Retinal pigment epithelial cell (primary cell): Measurements from ENCODE around the gene HOXD11.

Experiments
- DNase-seq: peaks from one replicate; pipeline ENCODE4 v3.0.0-alpha.2; 2010; ENCODE audit warnings: low read depth
- H3K4me3 ChIP-seq: 2 replicates; pipeline ENCODE4 v1.5.1; 2011; ENCODE audit warnings: mild to moderate bottlenecking, low read length, control low read depth, moderate library complexity
- CTCF ChIP-seq: conservative IDR thresholded peaks from 2 replicates; pipeline ENCODE4 v1.5.1; 2011; ENCODE audit warnings: low read depth, low read length, control low read depth, inconsistent platforms

The HOXD11 gene

GRCh38 chr2:176096243-176096985 is 10.7 kb upstream of the HOXD11 start:
- no peak for TF ChIP-seq CTCF
- DNase-seq: no peak
- H3K4me3 ChIP-seq: no peak overlapping the region

- peak overlapping the region; percentile 37 for H3K4me3 ChIP-seq
- peak; percentile 85 for TF ChIP-seq CTCF
- DNase-seq: no peak
Measured at GRCh38 chr2:176096986-176097819, 9.9 kb upstream of the HOXD11 start.

- no peak overlapping the region for H3K4me3 ChIP-seq
- DNase-seq: no peak
- no peak for TF ChIP-seq CTCF
Measured at GRCh38 chr2:176097820-176098365, 9.2 kb upstream of the HOXD11 start.

DNA sequence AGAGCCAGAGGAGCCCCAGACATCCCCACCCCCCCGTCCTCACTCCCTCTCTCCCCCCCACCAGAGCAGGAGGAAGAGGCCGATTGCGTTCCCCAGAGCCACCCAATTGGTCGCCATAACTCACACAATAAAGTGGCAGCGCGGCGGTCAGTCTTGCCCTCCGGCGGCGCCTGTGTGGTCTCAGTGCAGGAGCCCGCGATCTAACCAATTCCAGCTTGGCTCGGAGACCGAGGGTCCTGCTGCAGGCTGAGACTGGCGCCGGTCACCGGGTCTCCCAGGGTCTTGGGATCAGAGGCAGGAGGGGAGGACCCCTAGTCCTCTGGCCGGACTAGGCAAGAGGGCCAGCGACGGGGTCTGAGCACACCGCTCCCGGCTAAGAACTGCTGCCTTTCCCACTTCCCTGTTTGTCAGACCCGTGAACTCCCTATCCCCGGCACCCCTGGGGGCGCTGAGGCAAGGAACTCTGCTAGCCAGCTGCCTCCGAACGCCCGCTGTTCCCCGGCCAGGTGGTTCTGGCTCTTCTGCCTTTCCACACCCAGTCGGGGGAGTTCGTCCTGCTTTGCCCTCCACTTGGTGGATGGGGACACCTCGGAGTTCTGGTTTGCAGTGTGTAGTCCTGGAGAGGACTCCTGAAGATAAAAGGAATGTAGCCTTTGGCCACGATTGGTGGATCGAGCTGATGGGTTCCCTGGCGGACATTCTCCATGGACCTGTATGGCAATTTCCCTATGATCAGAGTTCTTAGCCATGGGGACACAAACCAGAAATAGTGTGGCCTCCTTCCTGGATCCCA is 8.5 kb upstream of the HOXD11 start:
- DNase-seq: no peak
- TF ChIP-seq CTCF: no peak
- H3K4me3 ChIP-seq: no peak overlapping the region

GRCh38 chr2:176099159-176099727 is 7.8 kb upstream of the HOXD11 start:
- TF ChIP-seq CTCF: no peak
- DNase-seq: no peak
- no peak overlapping the region for H3K4me3 ChIP-seq

DNA sequence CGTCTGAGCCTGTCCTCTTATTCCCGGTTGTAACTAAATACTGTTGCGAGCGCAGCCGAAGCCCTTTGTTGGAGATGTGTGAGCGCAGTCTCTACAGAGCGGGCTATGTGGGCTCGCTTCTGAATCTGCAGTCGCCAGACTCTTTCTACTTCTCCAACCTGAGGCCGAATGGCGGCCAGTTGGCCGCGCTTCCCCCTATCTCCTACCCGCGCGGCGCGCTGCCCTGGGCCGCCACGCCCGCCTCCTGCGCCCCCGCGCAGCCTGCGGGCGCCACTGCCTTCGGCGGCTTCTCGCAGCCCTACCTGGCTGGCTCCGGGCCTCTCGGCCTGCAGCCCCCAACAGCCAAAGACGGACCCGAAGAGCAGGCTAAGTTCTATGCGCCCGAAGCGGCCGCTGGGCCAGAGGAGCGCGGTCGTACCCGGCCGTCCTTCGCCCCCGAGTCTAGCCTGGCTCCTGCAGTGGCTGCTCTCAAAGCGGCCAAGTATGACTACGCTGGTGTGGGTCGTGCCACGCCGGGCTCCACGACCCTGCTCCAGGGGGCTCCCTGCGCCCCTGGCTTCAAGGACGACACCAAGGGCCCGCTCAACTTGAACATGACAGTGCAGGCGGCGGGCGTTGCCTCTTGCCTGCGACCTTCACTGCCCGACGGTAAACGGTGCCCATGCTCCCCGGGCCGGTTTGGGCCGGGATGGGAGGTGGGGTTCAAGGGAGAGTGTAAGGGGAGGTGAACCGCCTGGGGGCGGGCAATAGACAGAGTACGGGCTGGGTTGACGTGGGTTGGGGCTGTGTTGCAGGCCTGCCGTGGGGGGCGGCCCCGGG is 7.1 kb upstream of the HOXD11 start, which contains the start of gene HOXD12:
Gene HOXD12, plus strand, starts transcription at position 68 of the 819 bp plus-strand sequence. Its CDS starts 7 bp downstream, at position 75.
- no peak within 1 kb of the TSS for H3K4me3 ChIP-seq
- no peak for DNase-seq
- no peak for TF ChIP-seq CTCF
